ENCODE results near the gene MVK. TPM values are rescaled to one million over a fixed set of nuclear protein-coding genes. Genes with fewer than 3 reads are reported as not detected.

Gene MVK
- total and polyA plus RNA-seq, 2 of the 4 experiments (the other 2 are of a cell fraction): 6.6 to 11.5 TPM

DNA sequence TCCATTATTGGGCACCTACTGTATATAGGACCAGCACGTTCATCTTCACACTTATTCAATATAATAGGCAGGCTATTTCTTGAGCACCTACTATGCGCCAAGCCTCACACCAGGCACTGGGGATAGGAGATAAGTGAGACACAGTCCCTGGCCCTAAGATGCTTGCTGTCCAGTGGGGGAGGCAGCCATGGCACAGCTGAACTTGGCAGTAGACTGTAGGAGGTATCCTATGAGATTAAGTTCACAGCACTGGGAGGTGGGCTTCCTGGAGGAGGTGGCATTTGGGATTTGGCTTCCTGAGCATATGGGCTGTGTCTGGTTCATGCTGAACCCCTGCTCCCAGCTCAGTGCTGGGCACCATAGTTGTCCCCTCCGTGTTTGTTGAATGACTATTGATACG, 65.1 kb downstream of the MVK start:
- H3K14ac ChIP-seq (replicated peaks; ENCODE audit: low read depth, low read length): no peak overlapping the region
- no peak overlapping the region for H2AK9ac ChIP-seq (replicated peaks; ENCODE audit: low read depth, low read length, poor library complexity)
- in situ Hi-C loops (cut with MboI; ENCODE audit: low sequenced_read_pairs): no loop called here
- intact Hi-C loops (cut with micrococcal nuclease): no loop called here
- no peak overlapping the region for H3K23ac ChIP-seq (ENCODE audit: low read depth, low read length)
- BruUV-seq (replicated peaks): no TSS peak
- H2BK5ac ChIP-seq (ENCODE audit: low read depth, low read length, poor library complexity, severe bottlenecking): no peak overlapping the region
- ChIA-PET CTCF (no interaction called here), POLR2A (ENCODE audit: unreplicated experiment) (no interaction called here)
- H3K4me1 ChIP-seq (ENCODE audit: control insufficient read depth, insufficient read depth, low read length): no peaks in the 10 kb centered on the region
- H3K4me3 ChIP-seq (ENCODE audit: insufficient read depth, low read depth, low read length): no peak overlapping the region
- H3K18ac ChIP-seq (ENCODE audit: low read depth, low read length): no peak overlapping the region
- H4K91ac ChIP-seq (ENCODE audit: insufficient read depth, low read depth, low read length): no peak overlapping the region
- no peak overlapping the region for H3K4ac ChIP-seq (ENCODE audit: low read depth, low read length)
- no peak for ATAC-seq (ENCODE audit: low read depth)
- no peak overlapping the region for H2AK5ac ChIP-seq (ENCODE audit: low read depth, low read length)
- peaks cover 10% of the 10 kb centered on the region; the same call in 1 of the 2 replicates for H3K27me3 ChIP-seq (ENCODE audit: control insufficient read depth, insufficient read depth, low read length)
- no peaks in the 10 kb centered on the region for H3K9me3 ChIP-seq (ENCODE audit: control insufficient read depth, insufficient read depth, low read length)
- no peaks in the 10 kb centered on the region for H3K79me1 ChIP-seq (ENCODE audit: low read depth in 1 of 2, low read length in 2 of 2)
- no peak overlapping the region for H2BK120ac ChIP-seq (ENCODE audit: low read depth, low read length)
- no peak overlapping the region for H4K5ac ChIP-seq (ENCODE audit: low read depth, low read length)
- H2BK15ac ChIP-seq (ENCODE audit: low read depth, low read length): no peak overlapping the region
- no peaks in the 10 kb centered on the region for H4K20me1 ChIP-seq (ENCODE audit: insufficient read depth, low read length)
- H3K4me2 ChIP-seq (ENCODE audit: low read depth, low read length): no peak overlapping the region
- no peak for DNase-seq
- H2BK20ac ChIP-seq (ENCODE audit: low read depth, low read length): no peak overlapping the region
- no peak overlapping the region for H3K56ac ChIP-seq (ENCODE audit: extremely low read depth, insufficient read depth, low read length)
- no peak overlapping the region for H2AFZ ChIP-seq (replicated peaks; ENCODE audit: low read length, poor library complexity)
- no CpG with 5 or more reads among the region's 4 CpGs for WGBS, 2 experiments (ENCODE audit: extremely low coverage in 2 of 2, insufficient read length in 1 of 2)
- TF ChIP-seq RAD21 (IDR thresholded peaks at IDR 0.05; ENCODE audit: low read length): no peak
- TF ChIP-seq, protein P1, sequence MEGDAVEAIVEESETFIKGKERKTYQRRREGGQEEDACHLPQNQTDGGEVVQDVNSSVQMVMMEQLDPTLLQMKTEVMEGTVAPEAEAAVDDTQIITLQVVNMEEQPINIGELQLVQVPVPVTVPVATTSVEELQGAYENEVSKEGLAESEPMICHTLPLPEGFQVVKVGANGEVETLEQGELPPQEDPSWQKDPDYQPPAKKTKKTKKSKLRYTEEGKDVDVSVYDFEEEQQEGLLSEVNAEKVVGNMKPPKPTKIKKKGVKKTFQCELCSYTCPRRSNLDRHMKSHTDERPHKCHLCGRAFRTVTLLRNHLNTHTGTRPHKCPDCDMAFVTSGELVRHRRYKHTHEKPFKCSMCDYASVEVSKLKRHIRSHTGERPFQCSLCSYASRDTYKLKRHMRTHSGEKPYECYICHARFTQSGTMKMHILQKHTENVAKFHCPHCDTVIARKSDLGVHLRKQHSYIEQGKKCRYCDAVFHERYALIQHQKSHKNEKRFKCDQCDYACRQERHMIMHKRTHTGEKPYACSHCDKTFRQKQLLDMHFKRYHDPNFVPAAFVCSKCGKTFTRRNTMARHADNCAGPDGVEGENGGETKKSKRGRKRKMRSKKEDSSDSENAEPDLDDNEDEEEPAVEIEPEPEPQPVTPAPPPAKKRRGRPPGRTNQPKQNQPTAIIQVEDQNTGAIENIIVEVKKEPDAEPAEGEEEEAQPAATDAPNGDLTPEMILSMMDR (conservative IDR thresholded peaks at IDR 0.05; ENCODE audit: low read depth, low read length): no peak
- TF ChIP-seq, protein P2, sequence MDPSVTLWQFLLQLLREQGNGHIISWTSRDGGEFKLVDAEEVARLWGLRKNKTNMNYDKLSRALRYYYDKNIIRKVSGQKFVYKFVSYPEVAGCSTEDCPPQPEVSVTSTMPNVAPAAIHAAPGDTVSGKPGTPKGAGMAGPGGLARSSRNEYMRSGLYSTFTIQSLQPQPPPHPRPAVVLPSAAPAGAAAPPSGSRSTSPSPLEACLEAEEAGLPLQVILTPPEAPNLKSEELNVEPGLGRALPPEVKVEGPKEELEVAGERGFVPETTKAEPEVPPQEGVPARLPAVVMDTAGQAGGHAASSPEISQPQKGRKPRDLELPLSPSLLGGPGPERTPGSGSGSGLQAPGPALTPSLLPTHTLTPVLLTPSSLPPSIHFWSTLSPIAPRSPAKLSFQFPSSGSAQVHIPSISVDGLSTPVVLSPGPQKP (IDR thresholded peaks at IDR 0.05; ENCODE audit: borderline replicate concordance, low read depth, low read length): no peak
- no peak for TF ChIP-seq FOS (IDR thresholded peaks at IDR 0.05; ENCODE audit: low read depth, low read length)
- TF ChIP-seq SMC3 (IDR thresholded peaks at IDR 0.05; ENCODE audit: low read depth, low read length): no peak
- no peak for TF ChIP-seq MXI1 (IDR thresholded peaks at IDR 0.05; ENCODE audit: borderline replicate concordance, low read depth, low read length)
- TF ChIP-seq MAZ (IDR thresholded peaks at IDR 0.05; ENCODE audit: borderline replicate concordance, low read depth, low read length): no peak
- TF ChIP-seq, protein P3, sequence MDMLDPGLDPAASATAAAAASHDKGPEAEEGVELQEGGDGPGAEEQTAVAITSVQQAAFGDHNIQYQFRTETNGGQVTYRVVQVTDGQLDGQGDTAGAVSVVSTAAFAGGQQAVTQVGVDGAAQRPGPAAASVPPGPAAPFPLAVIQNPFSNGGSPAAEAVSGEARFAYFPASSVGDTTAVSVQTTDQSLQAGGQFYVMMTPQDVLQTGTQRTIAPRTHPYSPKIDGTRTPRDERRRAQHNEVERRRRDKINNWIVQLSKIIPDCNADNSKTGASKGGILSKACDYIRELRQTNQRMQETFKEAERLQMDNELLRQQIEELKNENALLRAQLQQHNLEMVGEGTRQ (IDR thresholded peaks at IDR 0.05; ENCODE audit: low read depth, low read length): no peak
- no peak overlapping the region for H4K8ac ChIP-seq (ENCODE audit: low read depth in 2 of 2, low read length in 2 of 2)
- H3K9me1 ChIP-seq (ENCODE audit: insufficient read depth, low read length): no peaks in the 10 kb centered on the region
- H3K27ac ChIP-seq (ENCODE audit: insufficient read depth, low read length): no peak overlapping the region
- H3K36me3 ChIP-seq (ENCODE audit: control insufficient read depth, insufficient read depth, low read length): no peaks in the 10 kb centered on the region
- dilution Hi-C loops (cut with HindIII; ENCODE audit: low sequenced_read_pairs, unreplicated experiment): no loop called here
- no peak overlapping the region for H3K9ac ChIP-seq (ENCODE audit: low read depth, low read length)
